Retinal pigment epithelial cell (primary cell): ENCODE results near the gene FTO.

Experiments used
- DNase-seq: peaks from one replicate; pipeline ENCODE4 v3.0.0-alpha.2; 2010; ENCODE audit warnings: low read depth
- H3K4me3 ChIP-seq: 2 replicates; pipeline ENCODE4 v1.5.1; 2011; ENCODE audit warnings: mild to moderate bottlenecking, low read length, control low read depth, moderate library complexity
- CTCF ChIP-seq: conservative IDR thresholded peaks from 2 replicates; pipeline ENCODE4 v1.5.1; 2011; ENCODE audit warnings: low read depth, low read length, control low read depth, inconsistent platforms

The FTO gene

DNA sequence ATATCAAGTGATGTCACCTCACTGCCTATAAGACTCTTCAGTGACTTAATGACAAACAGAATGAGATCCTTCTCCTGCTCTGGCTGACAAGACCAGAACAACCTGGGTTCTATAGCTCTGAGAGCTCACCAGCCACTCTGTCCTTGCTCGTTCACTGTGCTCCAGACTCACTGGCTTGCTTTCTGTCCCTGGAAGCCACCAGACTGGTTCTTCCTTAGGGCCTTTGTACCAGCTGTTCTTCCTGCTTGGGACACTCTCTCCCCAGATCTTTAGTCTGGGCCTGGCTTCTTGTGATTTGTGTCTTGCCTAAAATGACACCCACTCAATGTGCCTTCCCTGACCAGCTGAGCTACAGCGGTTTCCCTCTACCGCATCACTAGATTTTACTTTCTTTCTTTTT lies 76.1 kb downstream of the FTO start:
- no peak for DNase-seq
- TF ChIP-seq CTCF = no peak
- no peak overlapping the region for H3K4me3 ChIP-seq

- no peak for TF ChIP-seq CTCF
- no peak for DNase-seq
Observed at GRCh38 chr16:53781023-53781605, 77.2 kb downstream of the FTO start.

GRCh38 chr16:53782148-53782547 lies 78.2 kb downstream of the FTO start:
- no peak for TF ChIP-seq CTCF
- no peak for DNase-seq
- H3K4me3 ChIP-seq = no peak overlapping the region

More at GRCh38 chr16:53781023-53781605, 77.2 kb downstream of the FTO start:
- no peak overlapping the region for H3K4me3 ChIP-seq

DNA sequence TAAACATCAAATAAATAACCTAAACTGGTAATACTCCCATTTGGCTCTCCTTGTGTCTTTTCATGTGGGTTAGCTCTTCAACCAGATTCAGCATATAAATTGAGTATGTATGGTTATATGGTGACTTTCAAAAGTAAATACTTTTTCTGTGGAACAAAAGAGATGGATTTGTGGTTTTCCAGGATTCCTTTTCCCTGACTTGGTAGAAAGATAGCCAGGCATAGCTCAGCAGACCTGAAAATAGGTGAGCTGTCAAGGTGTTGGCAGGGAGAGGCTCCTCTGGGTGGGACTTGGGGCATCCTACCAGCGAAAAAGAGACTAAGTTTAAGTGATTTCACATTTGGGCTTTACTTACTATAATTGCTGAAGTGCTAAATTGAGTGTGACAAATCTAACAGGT lies 80.3 kb downstream of the FTO start:
- H3K4me3 ChIP-seq = no peak overlapping the region
- no peak for DNase-seq
- no peak for TF ChIP-seq CTCF

GRCh38 chr16:53785044-53785443 lies 81.1 kb downstream of the FTO start:
- no peak for TF ChIP-seq CTCF
- peak; percentile 26 for DNase-seq
- H3K4me3 ChIP-seq = no peak overlapping the region

GRCh38 chr16:53785916-53786315 lies 82.0 kb downstream of the FTO start:
- TF ChIP-seq CTCF = no peak
- DNase-seq = no peak
- no peak overlapping the region for H3K4me3 ChIP-seq

- DNase-seq = no peak
- no peak overlapping the region for H3K4me3 ChIP-seq
- no peak for TF ChIP-seq CTCF
Observed at GRCh38 chr16:53787423-53787822, 83.5 kb downstream of the FTO start.
